Embryonic facial prominence (tissue), 1 donor: ENCODE measurements around the gene ALKAL2.

Experiments
- DNase-seq: peaks from one replicate; pipeline ENCODE4 v3.0.0-alpha.2; 2016; ENCODE audit errors: extremely low spot score

The ALKAL2 gene

GRCh38 chr2:271917-272316, 16.0 kb downstream of the ALKAL2 start:
- no peak for DNase-seq

- DNase-seq, result no peak
Observed at GRCh38 chr2:270861-271260, 17.0 kb downstream of the ALKAL2 start.

DNA sequence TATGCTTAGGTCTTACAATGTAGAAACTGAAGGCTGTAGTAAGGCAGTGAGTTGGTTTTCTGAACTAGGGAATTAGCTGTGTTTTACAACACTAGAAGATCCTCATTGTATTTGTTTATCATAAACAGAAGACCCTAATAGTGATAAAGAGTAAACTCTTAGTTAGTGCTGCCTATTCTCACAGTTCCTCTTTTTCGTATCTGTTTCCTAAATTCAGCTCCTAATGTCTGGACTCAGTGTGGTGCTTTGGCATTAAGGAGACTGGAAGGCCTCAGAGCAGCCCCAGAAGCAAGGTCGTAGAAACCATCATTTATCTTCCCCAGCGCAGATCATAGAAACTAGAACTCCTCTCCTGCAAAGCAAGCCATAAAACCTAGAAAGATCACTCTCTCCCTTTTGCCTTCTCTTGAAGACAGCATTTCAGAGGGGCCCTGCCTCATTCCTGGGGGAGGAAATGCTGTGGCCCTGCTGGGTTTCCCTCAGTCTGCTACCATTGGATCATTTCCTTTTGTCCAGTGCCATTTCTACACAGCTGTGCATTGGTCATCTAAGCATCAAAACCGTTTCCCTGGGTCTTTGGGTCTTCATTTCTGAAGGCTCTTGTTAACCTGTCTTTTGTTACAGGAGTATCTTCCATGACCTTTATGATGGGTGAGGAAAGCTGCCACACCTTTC, 18.4 kb downstream of the ALKAL2 start:
- DNase-seq, result no peak

GRCh38 chr2:268323-268722, 19.6 kb downstream of the ALKAL2 start:
- DNase-seq, result no peak

GRCh38 chr2:264493-265468, 23.1 kb downstream of the ALKAL2 start, which contains the start of gene ACP1:
ACP1 (plus strand) TSS chr2:264947; CDS start chr2:264965, 18 bp downstream.
- peak; percentile 88 for DNase-seq

DNA sequence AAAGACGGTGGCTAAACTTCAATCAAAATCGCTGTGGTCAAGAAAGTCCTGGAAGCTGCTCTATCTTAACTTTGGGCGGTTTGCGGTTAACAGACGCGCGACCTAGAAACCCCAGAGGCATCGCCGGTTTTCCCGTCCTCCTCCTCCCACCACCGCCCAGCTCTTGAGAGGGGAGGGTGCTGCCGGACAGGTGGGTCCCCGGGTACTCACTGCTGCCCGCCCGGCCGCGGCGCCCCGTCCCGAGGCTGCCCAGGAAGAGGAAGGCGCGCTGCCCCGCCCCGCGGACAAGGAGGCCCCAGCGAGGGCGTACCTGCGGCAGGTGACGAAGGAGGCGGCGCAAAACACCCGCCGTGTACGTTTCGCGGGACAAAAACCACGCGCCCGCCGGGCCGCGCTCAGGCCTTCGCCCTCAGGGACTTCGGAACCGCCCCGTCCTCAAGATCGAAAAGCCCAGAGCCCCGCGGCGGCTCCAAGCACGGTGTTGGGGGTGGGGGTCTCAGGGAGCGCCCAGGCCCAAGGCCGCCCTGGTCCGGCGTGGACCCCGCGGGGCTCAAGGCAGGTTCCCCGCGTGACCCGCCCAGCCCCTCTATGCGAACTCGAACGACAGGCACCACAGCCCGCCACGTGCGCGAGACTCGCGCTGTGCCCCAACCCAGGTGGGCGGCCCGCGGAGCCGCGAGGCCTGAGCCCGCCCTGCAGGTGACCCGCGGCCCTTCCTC, 24.0 kb downstream of the ALKAL2 start, which contains the start of gene SH3YL1:
SH3YL1 (minus strand) TSS at position 259 of the 719 bp plus-strand sequence; CDS start at position 211, 48 bp downstream.
- no peak for DNase-seq

GRCh38 chr2:263022-263738, 24.7 kb downstream of the ALKAL2 start:
- DNase-seq, result no peak

DNA sequence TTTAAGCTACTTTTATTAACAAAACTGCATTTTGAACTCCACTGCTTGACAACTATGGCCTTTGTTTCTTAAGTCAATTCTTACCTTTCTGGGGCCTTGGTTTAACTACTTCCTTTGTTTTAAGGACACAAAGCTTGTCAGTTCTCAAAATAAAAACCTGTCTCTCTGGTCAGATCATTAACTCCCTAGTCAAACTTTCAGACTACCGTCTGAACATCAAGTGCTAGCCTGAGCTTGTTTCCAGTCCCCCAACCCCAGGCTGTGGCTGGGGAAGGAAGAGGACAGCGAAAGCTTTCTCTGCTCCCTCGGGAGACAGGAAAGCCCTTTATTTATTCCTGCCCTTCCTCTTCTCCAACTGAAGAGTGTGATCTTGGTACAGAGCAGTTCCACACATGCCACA, 25.8 kb downstream of the ALKAL2 start:
- DNase-seq, result no peak

DNA sequence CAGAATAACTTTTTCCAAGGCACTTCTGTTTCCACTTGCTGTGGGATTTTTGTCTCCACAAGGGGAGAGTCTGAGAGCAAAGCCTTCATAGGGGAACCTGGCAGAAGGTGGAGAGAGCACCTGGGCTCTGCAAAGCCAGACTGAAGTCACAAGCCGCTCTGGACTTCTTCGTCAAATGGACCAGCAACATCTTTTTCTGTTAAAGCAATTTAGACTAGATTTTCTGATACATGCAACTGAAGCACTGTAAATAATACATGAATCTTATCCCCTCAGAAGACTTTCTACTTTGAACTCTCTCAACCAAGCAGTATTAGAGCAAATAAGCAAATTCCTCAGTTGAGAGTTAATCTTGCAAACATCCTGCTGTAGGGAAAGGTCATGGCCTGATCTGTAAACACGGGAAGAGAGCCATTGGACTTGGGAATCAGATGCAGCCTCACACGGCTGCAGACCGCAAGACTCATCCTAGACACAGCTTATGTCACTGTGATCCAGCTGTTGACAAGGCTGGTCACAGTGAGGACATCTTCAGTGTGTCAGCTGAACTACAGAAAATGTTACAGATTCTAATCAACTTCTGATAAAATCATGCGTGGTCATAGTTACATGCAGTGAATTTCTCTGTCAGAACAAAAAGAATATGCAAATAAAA, 27.3 kb downstream of the ALKAL2 start:
- DNase-seq, result no peak

DNA sequence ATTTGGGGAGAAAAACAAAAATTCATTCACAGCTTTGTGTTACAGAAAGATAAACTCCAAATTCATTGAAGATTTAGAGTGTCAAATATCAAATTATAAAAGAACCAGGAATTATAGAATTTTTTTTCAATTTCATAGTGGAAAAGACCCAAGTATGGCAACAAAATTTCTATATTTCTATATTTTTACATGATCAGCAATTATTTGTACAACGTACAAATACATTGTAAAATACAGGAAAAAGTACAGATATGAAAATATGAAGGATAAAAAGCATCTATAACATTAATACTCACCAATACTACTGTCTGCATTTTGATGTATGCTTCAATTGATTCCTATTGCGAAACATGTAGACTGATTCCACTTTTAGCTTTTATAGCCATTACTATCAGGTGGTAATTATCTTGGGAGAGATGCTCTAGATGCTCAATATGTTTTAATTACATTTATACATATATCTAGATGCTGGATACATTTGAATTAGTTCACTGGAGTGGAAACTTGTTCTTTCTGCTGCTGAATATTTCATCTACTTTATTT, 28.0 kb downstream of the ALKAL2 start:
- DNase-seq, result no peak

GRCh38 chr2:258933-259332, 29.0 kb downstream of the ALKAL2 start:
- no peak for DNase-seq

DNA sequence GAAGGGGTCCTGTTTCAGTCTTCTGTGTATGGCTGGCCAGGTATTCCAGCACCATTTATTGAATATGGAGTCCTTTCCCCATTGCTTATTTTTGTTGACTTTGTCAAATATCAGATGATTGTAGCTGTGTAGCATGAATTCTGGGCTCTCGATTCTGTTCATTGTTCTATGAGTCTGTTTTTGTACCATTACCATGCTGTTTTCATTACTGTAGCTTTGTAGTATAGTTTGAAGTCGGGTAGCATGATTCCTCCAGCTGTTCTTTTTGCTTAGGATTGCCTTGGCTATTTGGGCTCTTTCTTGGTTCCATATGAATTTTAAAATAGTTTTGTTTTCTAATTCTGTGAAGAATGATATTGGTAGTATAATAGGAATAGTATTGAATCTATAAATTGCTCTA, 30.0 kb downstream of the ALKAL2 start:
- DNase-seq, result no peak

DNA sequence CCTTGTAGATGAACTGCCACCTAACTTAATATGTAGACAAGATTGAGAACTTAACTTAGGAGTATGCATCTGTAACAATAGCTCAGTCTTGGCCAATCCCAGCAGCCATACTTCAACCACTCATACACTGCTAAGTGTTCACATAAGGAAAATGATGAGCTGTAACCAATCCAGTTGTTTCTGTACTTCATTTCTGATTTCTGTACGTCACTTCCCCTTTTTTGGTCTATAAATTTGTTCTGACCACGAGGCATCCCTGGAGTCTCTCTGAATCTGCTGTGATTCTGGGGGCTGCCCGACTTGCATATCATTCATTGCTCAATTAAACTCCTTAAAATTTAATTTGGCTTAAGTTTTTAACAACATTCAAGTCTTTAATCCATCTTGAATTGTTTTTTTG, 30.5 kb downstream of the ALKAL2 start:
- DNase-seq, result no peak

GRCh38 chr2:256094-256493, 31.8 kb downstream of the ALKAL2 start:
- DNase-seq, result no peak

GRCh38 chr2:255195-255594, 32.7 kb downstream of the ALKAL2 start:
- DNase-seq, result no peak

- DNase-seq, result no peak
Observed at GRCh38 chr2:254241-254640, 33.6 kb downstream of the ALKAL2 start.

DNA sequence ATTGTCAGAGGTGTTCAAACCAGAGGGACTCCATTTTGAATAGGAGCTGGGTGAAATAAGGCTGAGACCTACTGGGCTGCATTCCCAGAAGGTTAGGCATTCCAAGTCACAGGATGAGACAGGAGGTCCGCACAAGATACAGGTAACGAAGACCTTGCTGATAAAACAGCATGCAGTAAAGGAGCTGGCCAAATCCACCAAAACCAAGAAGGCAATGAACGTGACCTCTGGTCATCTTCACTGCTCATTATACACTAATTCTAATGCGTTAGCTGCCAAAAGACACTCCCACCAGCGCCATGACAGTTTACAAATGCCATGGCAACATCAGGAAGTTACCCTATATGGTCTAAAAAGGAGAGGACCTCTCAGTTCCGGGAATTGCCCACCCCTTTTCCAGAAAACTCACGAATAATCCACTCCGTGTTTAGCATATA, 34.7 kb downstream of the ALKAL2 start:
- DNase-seq, result no peak

DNA sequence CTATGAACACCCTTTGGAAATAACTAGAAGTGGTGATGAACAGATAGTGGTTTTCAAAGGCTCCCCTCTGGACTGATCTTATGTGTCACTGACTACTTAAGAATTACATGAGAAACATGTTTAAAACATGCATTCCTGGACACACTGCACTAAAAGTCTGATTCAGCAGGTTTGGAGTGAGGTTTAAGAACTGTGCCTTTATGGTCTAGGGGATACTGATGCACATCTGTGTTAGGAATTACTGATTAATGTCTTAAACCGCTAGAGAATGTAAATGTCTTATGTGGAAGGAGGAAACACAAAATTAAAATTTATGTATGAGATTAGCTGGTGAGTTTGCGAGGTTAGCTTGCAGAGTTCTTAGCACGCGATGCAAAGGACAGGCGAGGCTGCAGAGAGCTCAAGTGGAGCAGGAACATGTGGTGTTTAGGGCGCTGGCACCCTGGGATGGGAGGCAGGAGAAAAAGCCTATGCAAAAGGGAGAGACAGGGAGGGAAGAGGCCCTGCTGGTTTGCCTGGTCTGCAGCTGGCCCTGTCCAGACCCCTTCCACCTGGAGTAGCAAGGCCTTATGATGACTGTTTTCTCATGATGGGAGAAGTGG, 35.8 kb downstream of the ALKAL2 start:
- no peak for DNase-seq

DNA sequence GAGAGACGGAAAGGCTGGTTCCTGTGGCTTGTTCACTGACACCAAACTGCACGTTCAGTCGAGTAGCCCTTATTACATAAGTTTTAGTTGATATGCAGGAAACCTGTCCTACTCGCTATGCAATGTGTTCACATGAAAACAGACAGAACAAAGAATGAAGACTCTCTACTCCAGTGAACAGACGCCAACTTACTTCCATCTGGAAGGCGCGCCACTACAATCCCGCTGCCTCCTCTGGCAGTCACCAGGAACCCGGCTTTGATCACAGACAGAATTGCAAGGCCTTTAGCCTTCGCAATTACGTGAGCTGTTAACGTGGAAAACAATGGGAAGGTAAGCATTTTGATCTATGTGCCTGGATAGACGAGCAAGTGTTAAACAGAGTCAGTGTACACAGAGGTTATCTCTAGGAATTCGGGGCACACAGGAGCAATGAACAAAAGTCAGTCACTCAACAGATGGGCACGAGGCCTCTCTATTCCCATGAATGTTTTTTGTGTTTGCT, 38.3 kb downstream of the ALKAL2 start:
- no peak for DNase-seq

DNA sequence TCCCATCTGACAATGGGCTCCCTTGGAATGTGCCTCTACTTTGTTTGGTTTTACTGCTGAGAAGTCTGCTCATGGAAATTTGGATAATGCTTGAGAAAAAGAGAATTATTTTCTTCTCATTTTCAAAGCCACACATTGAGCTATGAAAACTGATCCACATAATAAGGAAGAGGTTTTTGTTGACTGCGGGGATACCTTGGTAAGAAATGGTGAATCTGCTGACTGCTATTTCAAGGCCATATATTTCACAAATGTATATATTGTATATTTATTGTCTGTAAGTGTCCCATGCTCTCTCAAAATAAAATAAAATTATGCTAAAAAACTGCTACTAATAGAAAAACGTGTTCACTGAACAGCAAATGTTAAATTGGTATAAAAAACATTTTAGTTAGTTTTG, 39.2 kb downstream of the ALKAL2 start:
- DNase-seq, result no peak
